Endothelial cell (in vitro differentiated cells): ENCODE data around the gene NKAP. TPM values are rescaled to one million over a fixed set of nuclear protein-coding genes. Genes with fewer than 3 reads are reported as not detected.

ENCODE experiments used
- DNase-seq: peaks from one replicate; pipeline ENCODE4 v3.0.0; 2021; ENCODE audit warnings: low spot score
- H3K27ac Mint-ChIP-seq: one replicate; pipeline ENCODE4 v1.8.0; 2021; ENCODE audit warnings: mixed read lengths, inconsistent platforms; ENCODE audit not compliant: unreplicated experiment
- H3K27me3 Mint-ChIP-seq: one replicate; pipeline ENCODE4 v1.8.0; 2021; ENCODE audit warnings: mild to moderate bottlenecking, moderate library complexity, mixed read lengths, inconsistent platforms; ENCODE audit not compliant: unreplicated experiment
- H3K36me3 Mint-ChIP-seq: one replicate; pipeline ENCODE4 v1.8.0; 2021; ENCODE audit warnings: mild to moderate bottlenecking, low read depth, mixed read lengths, inconsistent platforms; ENCODE audit not compliant: unreplicated experiment
- H3K4me1 Mint-ChIP-seq: one replicate; pipeline ENCODE4 v1.8.0; 2021; ENCODE audit warnings: mild to moderate bottlenecking, mixed read lengths, inconsistent platforms; ENCODE audit not compliant: unreplicated experiment
- H3K4me3 Mint-ChIP-seq: one replicate; pipeline ENCODE4 v1.8.0; 2021; ENCODE audit warnings: mild to moderate bottlenecking, mixed read lengths, inconsistent platforms; ENCODE audit not compliant: unreplicated experiment
- H3K9me3 Mint-ChIP-seq: one replicate; pipeline ENCODE4 v1.8.0; 2021; ENCODE audit warnings: mixed read lengths, inconsistent platforms; ENCODE audit not compliant: unreplicated experiment
- CTCF ChIP-seq: fragments of 200-600 bp; sonication (generic); IDR thresholded peaks from one replicate; pipeline ENCODE4 v1.5.0; 2021; ENCODE audit warnings: antibody characterized with exemption; ENCODE audit not compliant: unreplicated experiment
- total RNA-seq: library from RNA; stranded (reverse); fragmentation: NEBNext Ultra II Directional; extraction: Animal tissue kit (Norgen Biotek cat#: 25700); gene quantifications from one replicate; pipeline ENCODE4 v1.2.1, GENCODE V29; 2021; ENCODE audit not compliant: unreplicated experiment

NKAP gene
- total RNA-seq, 1 donor from 2014 or later: 7.5 TPM

- Mint-ChIP-seq H3K27me3 (no peaks in the 10 kb centered on the region), H3K27ac (no peak overlapping the region), H3K36me3 (no peaks in the 10 kb centered on the region), H3K4me1 (no peaks in the 10 kb centered on the region), H3K4me3 (no peak overlapping the region), H3K9me3 (no peaks in the 10 kb centered on the region)
- DNase-seq: no peak
- TF ChIP-seq CTCF: no peak
These were observed 4.8 kb upstream of the NKAP start for GRCh38 chrX:119948381-119948780.

GRCh38 chrX:119945481-119945880, 1.9 kb upstream of the NKAP start:
- DNase-seq: no peak
- Mint-ChIP-seq H3K4me1 (peaks cover 10% of the 10 kb centered on the region), H3K36me3 (peaks cover 4% of the 10 kb centered on the region), H3K27me3 (peaks cover 4% of the 10 kb centered on the region), H3K27ac (no peak overlapping the region), H3K4me3 (no peak overlapping the region), H3K9me3 (no peaks in the 10 kb centered on the region)
- TF ChIP-seq CTCF: no peak

- no peak for TF ChIP-seq CTCF
- no peak for DNase-seq
- Mint-ChIP-seq H3K4me3 (peak overlapping the region; percentile 99), H3K4me1 (peaks cover 10% of the 10 kb centered on the region), H3K36me3 (peaks cover 4% of the 10 kb centered on the region), H3K27ac (peak overlapping the region; percentile 93), H3K9me3 (no peaks in the 10 kb centered on the region), H3K27me3 (peaks cover 4% of the 10 kb centered on the region)
These were observed 743 bp downstream of the NKAP start for GRCh38 chrX:119942831-119943184.

GRCh38 chrX:119942173-119942819, 1.3 kb downstream of the NKAP start:
- Mint-ChIP-seq H3K4me3 (peak overlapping the region; percentile 99), H3K27ac (peak overlapping the region; percentile 93), H3K27me3 (peaks cover 4% of the 10 kb centered on the region), H3K9me3 (no peaks in the 10 kb centered on the region), H3K4me1 (peaks cover 10% of the 10 kb centered on the region), H3K36me3 (peaks cover 4% of the 10 kb centered on the region)
- DNase-seq: no peak
- TF ChIP-seq CTCF: no peak

GRCh38 chrX:119941336-119941735, 2.2 kb downstream of the NKAP start:
- DNase-seq: no peak
- H3K4me3 Mint-ChIP-seq: no peak overlapping the region
- no peaks in the 10 kb centered on the region for H3K9me3 Mint-ChIP-seq
- peaks cover 4% of the 10 kb centered on the region for H3K36me3 Mint-ChIP-seq
- peaks cover 4% of the 10 kb centered on the region for H3K27me3 Mint-ChIP-seq
- H3K4me1 Mint-ChIP-seq: peaks cover 10% of the 10 kb centered on the region
- no peak for TF ChIP-seq CTCF
- H3K27ac Mint-ChIP-seq: no peak overlapping the region
